ENCODE data around the gene MINDY2.

GRCh38 chr15:58755350-58755749 lies 15.8 kb upstream of the MINDY2 start:
- TF ChIP-seq CREB1 (IDR thresholded peaks at IDR 0.05) (no peak), CREB1 (CRISPR knock-in tag; IDR thresholded peaks at IDR 0.05) (no peak), CBX1 (IDR thresholded peaks at IDR 0.05; ENCODE audit: low read depth) (no peak), SREBF1 (IDR thresholded peaks at IDR 0.05; ENCODE audit: borderline replicate concordance, low read depth, low read length) (no peak), ZBTB40 (IDR thresholded peaks at IDR 0.05) (no peak), ZBTB40 (CRISPR knock-in tag; IDR thresholded peaks at IDR 0.05) (no peak), MAX (CRISPR knock-in tag; IDR thresholded peaks at IDR 0.05) (no peak)
- TF ChIP-seq, protein P1, sequence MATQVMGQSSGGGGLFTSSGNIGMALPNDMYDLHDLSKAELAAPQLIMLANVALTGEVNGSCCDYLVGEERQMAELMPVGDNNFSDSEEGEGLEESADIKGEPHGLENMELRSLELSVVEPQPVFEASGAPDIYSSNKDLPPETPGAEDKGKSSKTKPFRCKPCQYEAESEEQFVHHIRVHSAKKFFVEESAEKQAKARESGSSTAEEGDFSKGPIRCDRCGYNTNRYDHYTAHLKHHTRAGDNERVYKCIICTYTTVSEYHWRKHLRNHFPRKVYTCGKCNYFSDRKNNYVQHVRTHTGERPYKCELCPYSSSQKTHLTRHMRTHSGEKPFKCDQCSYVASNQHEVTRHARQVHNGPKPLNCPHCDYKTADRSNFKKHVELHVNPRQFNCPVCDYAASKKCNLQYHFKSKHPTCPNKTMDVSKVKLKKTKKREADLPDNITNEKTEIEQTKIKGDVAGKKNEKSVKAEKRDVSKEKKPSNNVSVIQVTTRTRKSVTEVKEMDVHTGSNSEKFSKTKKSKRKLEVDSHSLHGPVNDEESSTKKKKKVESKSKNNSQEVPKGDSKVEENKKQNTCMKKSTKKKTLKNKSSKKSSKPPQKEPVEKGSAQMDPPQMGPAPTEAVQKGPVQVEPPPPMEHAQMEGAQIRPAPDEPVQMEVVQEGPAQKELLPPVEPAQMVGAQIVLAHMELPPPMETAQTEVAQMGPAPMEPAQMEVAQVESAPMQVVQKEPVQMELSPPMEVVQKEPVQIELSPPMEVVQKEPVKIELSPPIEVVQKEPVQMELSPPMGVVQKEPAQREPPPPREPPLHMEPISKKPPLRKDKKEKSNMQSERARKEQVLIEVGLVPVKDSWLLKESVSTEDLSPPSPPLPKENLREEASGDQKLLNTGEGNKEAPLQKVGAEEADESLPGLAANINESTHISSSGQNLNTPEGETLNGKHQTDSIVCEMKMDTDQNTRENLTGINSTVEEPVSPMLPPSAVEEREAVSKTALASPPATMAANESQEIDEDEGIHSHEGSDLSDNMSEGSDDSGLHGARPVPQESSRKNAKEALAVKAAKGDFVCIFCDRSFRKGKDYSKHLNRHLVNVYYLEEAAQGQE (IDR thresholded peaks at IDR 0.05; ENCODE audit: borderline replicate concordance) = no peak
- TF ChIP-seq, protein P1 (CRISPR knock-in tag; IDR thresholded peaks at IDR 0.05; ENCODE audit: low read depth) = no peak
- TF ChIP-seq, protein P2, sequence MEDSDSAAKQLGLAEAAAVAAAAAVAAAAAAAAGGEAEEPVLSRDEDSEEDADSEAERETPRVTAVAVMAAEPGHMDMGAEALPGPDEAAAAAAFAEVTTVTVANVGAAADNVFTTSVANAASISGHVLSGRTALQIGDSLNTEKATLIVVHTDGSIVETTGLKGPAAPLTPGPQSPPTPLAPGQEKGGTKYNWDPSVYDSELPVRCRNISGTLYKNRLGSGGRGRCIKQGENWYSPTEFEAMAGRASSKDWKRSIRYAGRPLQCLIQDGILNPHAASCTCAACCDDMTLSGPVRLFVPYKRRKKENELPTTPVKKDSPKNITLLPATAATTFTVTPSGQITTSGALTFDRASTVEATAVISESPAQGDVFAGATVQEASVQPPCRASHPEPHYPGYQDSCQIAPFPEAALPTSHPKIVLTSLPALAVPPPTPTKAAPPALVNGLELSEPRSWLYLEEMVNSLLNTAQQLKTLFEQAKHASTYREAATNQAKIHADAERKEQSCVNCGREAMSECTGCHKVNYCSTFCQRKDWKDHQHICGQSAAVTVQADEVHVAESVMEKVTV (CRISPR knock-in tag; IDR thresholded peaks at IDR 0.05) = no peak

All from K562 (cell line).